HEK293 (cell line): ENCODE results near the gene CSDE1.

ENCODE experiments used
- BCL11A ChIP-seq: fragments of 450-650 bp; formaldehyde crosslinking; IDR thresholded peaks from 2 replicates; pipeline ENCODE4 v1.5.1; 2016; ENCODE audit warnings: low read depth, missing biosample characterization, missing genetic modification characterization
- BCL6B ChIP-seq: fragments of 450-650 bp; formaldehyde crosslinking; IDR thresholded peaks from 2 replicates; pipeline ENCODE4 v1.5.1; 2017; ENCODE audit warnings: missing biosample characterization, missing genetic modification characterization
- GLIS1 ChIP-seq: fragments of 450-650 bp; formaldehyde crosslinking; IDR thresholded peaks from 2 replicates; pipeline ENCODE4 v1.5.1; 2016; ENCODE audit warnings: missing biosample characterization, missing genetic modification characterization
- HOXD13 ChIP-seq: sonication (generic); formaldehyde crosslinking; IDR thresholded peaks from 2 replicates; pipeline ENCODE4 v1.8.0; 2022; ENCODE audit warnings: missing genetic modification reagents, borderline replicate concordance
- KLF1 ChIP-seq: fragments of 450-650 bp; formaldehyde crosslinking; IDR thresholded peaks from 2 replicates; pipeline ENCODE4 v1.5.1; 2016; ENCODE audit warnings: missing biosample characterization, missing genetic modification characterization
- KLF16 ChIP-seq: fragments of 450-650 bp; formaldehyde crosslinking; IDR thresholded peaks from 2 replicates; pipeline ENCODE4 v1.5.1; 2017; ENCODE audit warnings: missing biosample characterization, missing genetic modification characterization
- MEIS1 ChIP-seq: sonication (generic); formaldehyde crosslinking; IDR thresholded peaks from 2 replicates; pipeline ENCODE4 v1.8.1; 2022; ENCODE audit warnings: missing genetic modification reagents, mild to moderate bottlenecking, borderline replicate concordance
- ZNF10 ChIP-seq: fragments of 450-650 bp; formaldehyde crosslinking; IDR thresholded peaks from 2 replicates; pipeline ENCODE4 v1.5.1; 2017; ENCODE audit warnings: missing biosample characterization, missing genetic modification characterization
- ZNF175 ChIP-seq: fragments of 450-650 bp; formaldehyde crosslinking; IDR thresholded peaks from 2 replicates; pipeline ENCODE4 v1.5.1; 2016; ENCODE audit warnings: missing biosample characterization, missing genetic modification characterization
- ZNF23 ChIP-seq: fragments of 450-650 bp; formaldehyde crosslinking; IDR thresholded peaks from 2 replicates; pipeline ENCODE4 v1.5.1; 2016; ENCODE audit warnings: missing biosample characterization, missing genetic modification characterization, borderline replicate concordance
- ZNF26 ChIP-seq: fragments of 450-650 bp; formaldehyde crosslinking; IDR thresholded peaks from 2 replicates; pipeline ENCODE4 v1.5.1; 2016; ENCODE audit warnings: missing biosample characterization, missing genetic modification characterization
- ZNF335 ChIP-seq: fragments of 450-650 bp; formaldehyde crosslinking; conservative IDR thresholded peaks from 2 replicates; pipeline ENCODE4 v1.5.1; 2016; ENCODE audit warnings: missing biosample characterization, missing genetic modification characterization
- ZNF366 ChIP-seq: fragments of 450-650 bp; formaldehyde crosslinking; conservative IDR thresholded peaks from 2 replicates; pipeline ENCODE4 v1.5.1; 2016; ENCODE audit warnings: missing biosample characterization, missing genetic modification characterization
- ZNF513 ChIP-seq: fragments of 450-650 bp; IDR thresholded peaks from 2 replicates; pipeline ENCODE4 v1.5.1; 2018; ENCODE audit warnings: missing biosample characterization, missing genetic modification characterization
- ZNF518A ChIP-seq: fragments of 450-650 bp; formaldehyde crosslinking; conservative IDR thresholded peaks from 2 replicates; pipeline ENCODE4 v1.5.1; 2016; ENCODE audit warnings: low read depth, missing biosample characterization, missing genetic modification characterization
- ZNF529 ChIP-seq: fragments of 450-650 bp; formaldehyde crosslinking; IDR thresholded peaks from 2 replicates; pipeline ENCODE4 v1.5.1; 2017; ENCODE audit warnings: missing genetic modification characterization, missing biosample characterization; ENCODE audit not compliant: insufficient replicate concordance
- ZNF560 ChIP-seq: fragments of 450-650 bp; formaldehyde crosslinking; IDR thresholded peaks from 2 replicates; pipeline ENCODE4 v1.5.1; 2017; ENCODE audit warnings: missing biosample characterization, missing genetic modification characterization, borderline replicate concordance
- ZNF596 ChIP-seq: fragments of 450-650 bp; IDR thresholded peaks from 2 replicates; pipeline ENCODE4 v1.5.0; 2018; ENCODE audit warnings: missing biosample characterization, mild to moderate bottlenecking, missing genetic modification characterization, moderate library complexity
- ZNF624 ChIP-seq: fragments of 450-650 bp; formaldehyde crosslinking; IDR thresholded peaks from 2 replicates; pipeline ENCODE4 v1.5.1; 2017; ENCODE audit warnings: missing biosample characterization, missing genetic modification characterization
- ZNF626 ChIP-seq: fragments of 450-650 bp; sonication (Bioruptor Pico); formaldehyde crosslinking; IDR thresholded peaks from 2 replicates; pipeline ENCODE4 v1.5.1; 2018; ENCODE audit warnings: missing biosample characterization, missing genetic modification characterization, inconsistent platforms
- ZNF629 ChIP-seq: fragments of 450-650 bp; formaldehyde crosslinking; IDR thresholded peaks from 2 replicates; pipeline ENCODE4 v1.5.1; 2017; ENCODE audit warnings: missing biosample characterization, missing genetic modification characterization
- ZNF830 ChIP-seq: fragments of 450-650 bp; IDR thresholded peaks from 2 replicates; pipeline ENCODE4 v1.5.0; 2018; ENCODE audit warnings: missing biosample characterization, missing genetic modification characterization, low read depth, mild to moderate bottlenecking, moderate library complexity
- ZSCAN30 ChIP-seq: fragments of 450-650 bp; IDR thresholded peaks from 2 replicates; pipeline ENCODE4 v1.5.1; 2018; ENCODE audit warnings: missing biosample characterization, mild to moderate bottlenecking, missing genetic modification characterization, moderate library complexity
- TF ChIP-seq, protein P1 (sequence below): fragments of 450-650 bp; formaldehyde crosslinking; IDR thresholded peaks from 2 replicates; pipeline ENCODE4 v1.5.1; 2016; ENCODE audit warnings: missing biosample characterization, missing genetic modification characterization

The CSDE1 gene

GRCh38 chr1:114780344-114781226 lies 22.8 kb upstream of the CSDE1 start, which contains the start of gene SIKE1 (continued):
- peak; percentile 96 for TF ChIP-seq ZNF518A (tag by site-specific recombination)
- peak; percentile 41; the same call in 1 of the 2 replicates for TF ChIP-seq HOXD13 (CRISPR knock-in tag)
- TF ChIP-seq ZNF513 (tag by site-specific recombination) = no peak
- no peak for TF ChIP-seq BCL11A (tag by site-specific recombination)
- TF ChIP-seq ZNF175 (tag by site-specific recombination) = no peak
- no peak for TF ChIP-seq ZNF529 (tag by site-specific recombination)
- no peak for TF ChIP-seq MEIS1 (CRISPR knock-in tag)
- TF ChIP-seq ZNF335 (tag by site-specific recombination) = peak; percentile 92
- TF ChIP-seq ZNF626 (tag by site-specific recombination) = no peak
- peak; percentile 76 for TF ChIP-seq ZNF629 (tag by site-specific recombination)
- peak; percentile 46; the same call in 1 of the 2 replicates for TF ChIP-seq KLF16 (tag by site-specific recombination)
- no peak for TF ChIP-seq KLF1 (tag by site-specific recombination)
- TF ChIP-seq ZNF596 = no peak
- no peak for TF ChIP-seq ZNF830
- no peak for TF ChIP-seq BCL6B (tag by site-specific recombination)
- TF ChIP-seq, protein P1, sequence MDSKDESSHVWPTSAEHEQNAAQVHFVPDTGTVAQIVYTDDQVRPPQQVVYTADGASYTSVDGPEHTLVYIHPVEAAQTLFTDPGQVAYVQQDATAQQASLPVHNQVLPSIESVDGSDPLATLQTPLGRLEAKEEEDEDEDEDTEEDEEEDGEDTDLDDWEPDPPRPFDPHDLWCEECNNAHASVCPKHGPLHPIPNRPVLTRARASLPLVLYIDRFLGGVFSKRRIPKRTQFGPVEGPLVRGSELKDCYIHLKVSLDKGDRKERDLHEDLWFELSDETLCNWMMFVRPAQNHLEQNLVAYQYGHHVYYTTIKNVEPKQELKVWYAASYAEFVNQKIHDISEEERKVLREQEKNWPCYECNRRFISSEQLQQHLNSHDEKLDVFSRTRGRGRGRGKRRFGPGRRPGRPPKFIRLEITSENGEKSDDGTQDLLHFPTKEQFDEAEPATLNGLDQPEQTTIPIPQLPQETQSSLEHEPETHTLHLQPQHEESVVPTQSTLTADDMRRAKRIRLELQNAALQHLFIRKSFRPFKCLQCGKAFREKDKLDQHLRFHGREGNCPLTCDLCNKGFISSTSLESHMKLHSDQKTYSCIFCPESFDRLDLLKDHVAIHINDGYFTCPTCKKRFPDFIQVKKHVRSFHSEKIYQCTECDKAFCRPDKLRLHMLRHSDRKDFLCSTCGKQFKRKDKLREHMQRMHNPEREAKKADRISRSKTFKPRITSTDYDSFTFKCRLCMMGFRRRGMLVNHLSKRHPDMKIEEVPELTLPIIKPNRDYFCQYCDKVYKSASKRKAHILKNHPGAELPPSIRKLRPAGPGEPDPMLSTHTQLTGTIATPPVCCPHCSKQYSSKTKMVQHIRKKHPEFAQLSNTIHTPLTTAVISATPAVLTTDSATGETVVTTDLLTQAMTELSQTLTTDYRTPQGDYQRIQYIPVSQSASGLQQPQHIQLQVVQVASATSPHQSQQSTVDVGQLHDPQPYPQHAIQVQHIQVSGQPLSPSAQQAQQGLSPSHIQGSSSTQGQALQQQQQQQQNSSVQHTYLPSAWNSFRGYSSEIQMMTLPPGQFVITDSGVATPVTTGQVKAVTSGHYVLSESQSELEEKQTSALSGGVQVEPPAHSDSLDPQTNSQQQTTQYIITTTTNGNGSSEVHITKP (tag by site-specific recombination) = peak; percentile 72
- TF ChIP-seq GLIS1 (tag by site-specific recombination) = peak; percentile 57
- no peak for TF ChIP-seq ZNF26
- no peak for TF ChIP-seq ZNF560 (tag by site-specific recombination)
- TF ChIP-seq ZNF624 = no peak
- TF ChIP-seq ZNF10 = no peak
- no peak for TF ChIP-seq ZNF366 (tag by site-specific recombination)
- TF ChIP-seq ZSCAN30 = 0 out of 2 replicates have a peak, but pooled peaks have one; percentile 7
- TF ChIP-seq ZNF23 (tag by site-specific recombination) = no peak
